H1 (cell line): ENCODE measurements around the gene PRR33. TPM values are rescaled to one million over a fixed set of nuclear protein-coding genes. Genes with fewer than 3 reads are reported as not detected.

ENCODE experiments used
- SIN3A ChIP-seq, 2 experiments: IDR thresholded peaks in 1 of 2; conservative IDR thresholded peaks in 1 of 2; 2 replicates each; pipeline ENCODE4 v1.6.1; 2011 to 2012; ENCODE audit warnings: low read length in 2 of 2, improper control_type of control experiment in 1 of 2, low read depth in 1 of 2, mild to moderate bottlenecking in 1 of 2
- polyA plus RNA-seq, 7 experiments: library from polyadenylated mRNA; depleted of rRNA in 3 of 7; stranded (reverse) in 5 of 7; unstranded in 2 of 7; fragments of >200 nt in 5 of 7; fragments of 200-250 nt in 2 of 7; gene quantifications; 1 replicate in 5 of 7; 2 replicates in 1 of 7; 4 replicates in 1 of 7; pipeline versions ENCODE4 v1.2.1 to v1.2.3, GENCODE V29; 2011 to 2013; ENCODE audit warnings: missing spikeins in 2 of 7, mixed read lengths in 2 of 7
- total RNA-seq: library from RNA; stranded (reverse); fragmentation: NEBNext Ultra II Directional; extraction: Animal tissue kit (Norgen Biotek cat#: 25700); gene quantifications from 2 replicates; pipeline ENCODE4 v1.2.1, GENCODE V29; 2021
- TF ChIP-seq, protein P1 (sequence below): IDR thresholded peaks from 2 replicates; pipeline ENCODE4 v1.6.1; 2011; ENCODE audit warnings: low read length, improper control_type of control experiment

The PRR33 gene
- total and polyA plus RNA-seq, 2 of the 8 experiments (the other 6 are each of a cell fraction or from before 2014, with no cell fraction given), result 0.02 TPM; not detected in 1

DNA sequence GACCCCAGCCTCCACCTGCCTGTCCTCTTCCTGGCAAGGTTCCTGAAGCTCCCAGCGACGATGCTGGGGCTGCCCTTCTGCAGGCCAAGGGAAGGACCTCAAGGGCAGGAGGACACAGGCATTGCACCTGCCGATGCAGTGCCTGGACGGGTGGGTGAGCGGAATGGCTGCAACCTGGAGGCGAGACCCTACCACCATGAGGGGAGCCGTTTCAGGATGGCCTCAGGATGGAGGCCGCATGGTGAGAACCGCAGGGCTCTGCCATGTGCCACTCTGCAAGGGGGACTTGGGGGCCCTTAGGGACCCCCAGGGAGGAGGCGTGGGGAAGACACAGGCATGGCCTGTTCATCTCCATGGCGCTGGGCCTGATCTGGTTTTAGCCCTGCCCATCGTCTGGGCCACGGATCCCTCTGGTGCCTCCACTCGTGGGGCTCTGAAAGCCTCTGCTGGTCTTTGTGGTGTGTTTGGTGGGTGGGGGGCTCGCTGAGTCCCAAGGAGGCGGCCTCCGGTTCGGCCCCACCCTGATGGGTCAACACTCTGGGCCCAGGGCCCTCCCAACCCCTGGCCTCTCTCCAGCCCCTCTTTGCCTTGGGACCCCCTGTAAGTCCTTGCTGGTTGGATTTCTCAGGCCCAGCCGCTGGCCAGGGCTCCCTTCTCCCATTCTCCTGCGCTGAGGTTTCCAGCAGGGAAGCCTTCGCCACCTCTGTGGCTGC is 40.1 kb downstream of the PRR33 start (continued):
- no peak for TF ChIP-seq SIN3A (conservative IDR thresholded peaks at IDR 0.05 in 1 of 2, IDR thresholded peaks at IDR 0.05 in 1 of 2; ENCODE audit: low read depth in 1 of 2, low read length in 2 of 2)
- TF ChIP-seq, protein P1, sequence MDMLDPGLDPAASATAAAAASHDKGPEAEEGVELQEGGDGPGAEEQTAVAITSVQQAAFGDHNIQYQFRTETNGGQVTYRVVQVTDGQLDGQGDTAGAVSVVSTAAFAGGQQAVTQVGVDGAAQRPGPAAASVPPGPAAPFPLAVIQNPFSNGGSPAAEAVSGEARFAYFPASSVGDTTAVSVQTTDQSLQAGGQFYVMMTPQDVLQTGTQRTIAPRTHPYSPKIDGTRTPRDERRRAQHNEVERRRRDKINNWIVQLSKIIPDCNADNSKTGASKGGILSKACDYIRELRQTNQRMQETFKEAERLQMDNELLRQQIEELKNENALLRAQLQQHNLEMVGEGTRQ, result no peak
